BJ (cell line): ENCODE results near the gene MUC3A. TPM values are rescaled to one million over a fixed set of nuclear protein-coding genes. Genes with fewer than 3 reads are reported as not detected.

Source experiments
- CTCF ChIA-PET: fragments of 350-600 bp; formaldehyde crosslinking; extraction: SDS; loops from one replicate; lab custom pipeline; 2021; ENCODE audit warnings: antibody characterized with exemption, inconsistent platforms; lab: Yijun Ruan, JAX
- POLR2A ChIA-PET: fragments of 300-600 bp; sonication (Branson Sonifier 250); formaldehyde crosslinking; extraction: SDS; loops from one replicate; lab custom pipeline; 2021; ENCODE audit warnings: antibody characterized with exemption; lab: Charles Lee
- DNase-seq: peaks from one replicate; pipeline ENCODE4 v3.0.0-alpha.2; 2011; ENCODE audit warnings: low read depth
- H3K27me3 ChIP-seq: 2 replicates; pipeline ENCODE4 v1.6.0; 2011; ENCODE audit warnings: low read length; ENCODE audit not compliant: control insufficient read depth, insufficient read depth
- H3K36me3 ChIP-seq: 2 replicates; pipeline ENCODE4 v1.5.1; 2011; ENCODE audit warnings: low read length; ENCODE audit not compliant: control insufficient read depth, insufficient read depth
- H3K4me3 ChIP-seq: 2 replicates; pipeline ENCODE4 v1.5.1; 2011; ENCODE audit warnings: low read depth, mild to moderate bottlenecking, control low read depth, low read length
- polyA plus RNA-seq: library from polyadenylated mRNA; depleted of rRNA; stranded (reverse); fragments of >200 nt; gene quantifications from 2 replicates; pipeline ENCODE4 v1.2.3, GENCODE V29; 2011
- TF ChIP-seq, protein P1 (sequence below): IDR thresholded peaks from 2 replicates; pipeline ENCODE4 v1.5.1; 2011; ENCODE audit warnings: low read depth, mild to moderate bottlenecking, control low read depth, inconsistent platforms, low read length, moderate library complexity; ENCODE audit not compliant: insufficient read depth

The MUC3A gene
- polyA plus RNA-seq, 1 experiment: not detected

GRCh38 chr7:100944138-100944537, 5.2 kb upstream of the MUC3A start:
- Histone ChIP-seq H3K4me3 (no peak overlapping the region), H3K27me3 (peaks cover 4% of the 10 kb centered on the region), H3K36me3 (no peaks in the 10 kb centered on the region)
- ChIA-PET CTCF (no interaction called here), POLR2A (no interaction called here)
- no peak for DNase-seq
- TF ChIP-seq, protein P1, sequence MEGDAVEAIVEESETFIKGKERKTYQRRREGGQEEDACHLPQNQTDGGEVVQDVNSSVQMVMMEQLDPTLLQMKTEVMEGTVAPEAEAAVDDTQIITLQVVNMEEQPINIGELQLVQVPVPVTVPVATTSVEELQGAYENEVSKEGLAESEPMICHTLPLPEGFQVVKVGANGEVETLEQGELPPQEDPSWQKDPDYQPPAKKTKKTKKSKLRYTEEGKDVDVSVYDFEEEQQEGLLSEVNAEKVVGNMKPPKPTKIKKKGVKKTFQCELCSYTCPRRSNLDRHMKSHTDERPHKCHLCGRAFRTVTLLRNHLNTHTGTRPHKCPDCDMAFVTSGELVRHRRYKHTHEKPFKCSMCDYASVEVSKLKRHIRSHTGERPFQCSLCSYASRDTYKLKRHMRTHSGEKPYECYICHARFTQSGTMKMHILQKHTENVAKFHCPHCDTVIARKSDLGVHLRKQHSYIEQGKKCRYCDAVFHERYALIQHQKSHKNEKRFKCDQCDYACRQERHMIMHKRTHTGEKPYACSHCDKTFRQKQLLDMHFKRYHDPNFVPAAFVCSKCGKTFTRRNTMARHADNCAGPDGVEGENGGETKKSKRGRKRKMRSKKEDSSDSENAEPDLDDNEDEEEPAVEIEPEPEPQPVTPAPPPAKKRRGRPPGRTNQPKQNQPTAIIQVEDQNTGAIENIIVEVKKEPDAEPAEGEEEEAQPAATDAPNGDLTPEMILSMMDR: no peak

DNA sequence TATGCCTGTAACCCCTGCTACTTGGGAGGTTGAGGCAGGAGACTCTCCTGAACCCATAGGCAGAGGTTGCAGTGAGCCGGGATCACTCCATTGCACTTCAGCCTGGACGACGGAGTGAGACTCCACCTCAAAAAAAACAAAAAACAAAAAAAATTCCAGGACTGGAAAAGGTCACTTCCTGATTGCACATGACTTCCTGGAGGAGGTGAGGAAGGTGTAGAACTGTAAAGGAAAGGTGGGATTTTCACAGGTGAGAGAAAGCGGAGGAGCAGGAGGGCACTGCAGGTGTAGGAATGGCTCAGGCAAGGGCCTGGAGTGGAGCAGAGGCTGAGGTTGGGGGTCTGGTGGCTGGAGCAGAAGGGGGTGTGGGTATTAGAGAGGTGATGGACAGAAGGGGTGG, 3.2 kb upstream of the MUC3A start:
- Histone ChIP-seq H3K4me3 (no peak overlapping the region), H3K36me3 (no peaks in the 10 kb centered on the region), H3K27me3 (peaks cover 16% of the 10 kb centered on the region)
- ChIA-PET CTCF (interaction anchor here (1.1 kb wide), 2 partner anchors 12 kb away, joined by 3 to 5 read pairs; no protein-coding TSS in a partner anchor), POLR2A (no interaction called here)
- TF ChIP-seq, protein P1: no peak
- DNase-seq: no peak

- Histone ChIP-seq H3K4me3 (no peak overlapping the region), H3K27me3 (peaks cover 20% of the 10 kb centered on the region), H3K36me3 (no peaks in the 10 kb centered on the region)
- TF ChIP-seq, protein P1: no peak
- DNase-seq: no peak
- POLR2A ChIA-PET: no interaction called here
- CTCF ChIA-PET: interaction anchor here (1.1 kb wide), 1 partner anchor 11 kb away, joined by 3 read pairs; no protein-coding TSS in a partner anchor
Observed at GRCh38 chr7:100946766-100947365, 2.5 kb upstream of the MUC3A start.

DNA sequence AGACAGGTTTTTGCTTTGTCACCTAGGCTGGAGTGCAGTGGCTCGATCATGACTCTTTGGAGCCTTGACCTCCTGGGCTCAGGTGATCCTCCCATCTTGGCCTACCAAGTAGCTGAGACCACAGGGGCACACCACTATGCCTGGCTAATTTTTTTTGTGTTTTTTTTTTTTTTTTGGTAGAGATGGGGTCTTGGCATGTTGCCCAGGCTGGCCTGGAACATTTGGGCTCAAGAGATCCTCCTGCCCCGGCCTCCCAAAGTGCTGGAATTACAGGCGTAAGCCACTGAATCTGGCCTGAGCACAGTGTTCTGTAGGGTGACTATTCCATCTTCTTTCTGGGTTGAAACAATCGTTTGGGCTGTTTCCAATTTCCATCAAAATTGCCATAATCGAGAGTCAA, 1.5 kb upstream of the MUC3A start:
- POLR2A ChIA-PET: no interaction called here
- Histone ChIP-seq H3K27me3 (peaks cover 24% of the 10 kb centered on the region), H3K36me3 (no peaks in the 10 kb centered on the region), H3K4me3 (no peak overlapping the region)
- TF ChIP-seq, protein P1: no peak
- CTCF ChIA-PET: no interaction called here
- DNase-seq: no peak

DNA sequence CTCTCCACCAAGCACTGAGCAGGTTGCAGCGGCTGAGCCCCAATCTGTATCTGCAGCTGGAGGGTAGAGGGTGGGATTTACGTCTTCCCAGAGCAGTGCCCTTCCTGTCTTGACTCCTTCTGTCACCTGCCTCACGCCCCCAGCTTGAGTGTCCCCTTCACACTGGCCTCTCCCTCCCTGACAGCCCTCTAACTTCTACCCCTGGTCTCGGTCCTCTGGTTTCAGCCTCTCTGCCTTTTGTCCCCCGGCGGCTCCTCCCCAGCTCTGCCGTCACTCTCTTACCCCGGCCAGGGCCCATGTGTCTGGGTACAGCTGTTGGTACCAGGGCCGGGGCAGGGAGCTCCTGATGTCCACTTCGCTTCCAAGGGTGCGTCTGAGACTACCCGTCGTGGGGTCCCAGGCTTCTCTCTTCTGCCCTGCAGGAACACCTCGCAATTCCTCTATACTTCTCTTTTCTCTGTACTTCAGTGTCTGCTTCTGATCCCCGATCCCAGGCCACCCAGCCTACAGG, 654 bp downstream of the MUC3A start:
- ChIA-PET CTCF (interaction anchor here (1.2 to 1.3 kb wide), 2 partner anchors 16 to 55 kb away, joined by 3 to 4 read pairs; no protein-coding TSS in a partner anchor), POLR2A (interaction anchor here (0.6 kb wide), 1 partner anchor 31 kb away, joined by 3 read pairs; no protein-coding TSS in a partner anchor)
- H3K36me3 ChIP-seq: no peaks in the 10 kb centered on the region
- no peak overlapping the region for H3K4me3 ChIP-seq
- no peak for DNase-seq
- TF ChIP-seq, protein P1: no peak
- H3K27me3 ChIP-seq: peaks cover 23% of the 10 kb centered on the region
